ENCODE data around the gene MAMLD1.

The MAMLD1 gene

DNA sequence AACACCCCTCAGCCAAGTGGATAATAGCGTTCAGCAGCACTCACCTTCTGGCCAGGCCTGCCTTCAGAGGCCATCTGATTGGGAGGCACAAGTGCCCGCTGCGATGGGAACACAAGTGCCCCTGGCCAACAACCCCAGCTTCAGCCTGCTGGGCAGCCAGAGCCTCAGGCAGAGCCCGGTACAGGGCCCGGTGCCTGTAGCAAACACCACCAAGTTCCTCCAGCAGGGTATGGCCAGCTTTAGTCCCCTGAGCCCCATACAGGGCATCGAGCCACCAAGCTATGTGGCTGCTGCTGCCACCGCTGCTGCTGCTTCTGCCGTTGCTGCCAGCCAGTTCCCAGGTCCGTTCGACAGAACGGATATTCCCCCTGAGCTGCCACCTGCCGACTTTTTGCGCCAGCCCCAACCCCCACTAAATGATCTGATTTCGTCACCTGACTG is 149.4 kb downstream of the MAMLD1 start:
- no peak overlapping the region for H3K27ac ChIP-seq (ENCODE audit: low read depth, low read length)
- no peak overlapping the region for H3K9ac ChIP-seq (ENCODE audit: low read depth, low read length)
- H3K9me3 ChIP-seq (ENCODE audit: control insufficient read depth, insufficient read depth, low read length): peaks cover 22% of the 10 kb centered on the region
- no peaks in the 10 kb centered on the region for H3K27me3 ChIP-seq (ENCODE audit: control insufficient read depth, insufficient read depth, low read length)
- no peak overlapping the region for H3K4me3 ChIP-seq (ENCODE audit: low read depth, low read length)
- H3K36me3 ChIP-seq (ENCODE audit: control insufficient read depth, insufficient read depth, low read length): no peaks in the 10 kb centered on the region
- H3K4me1 ChIP-seq (ENCODE audit: control insufficient read depth, insufficient read depth, low read length): peaks cover 20% of the 10 kb centered on the region

DNA sequence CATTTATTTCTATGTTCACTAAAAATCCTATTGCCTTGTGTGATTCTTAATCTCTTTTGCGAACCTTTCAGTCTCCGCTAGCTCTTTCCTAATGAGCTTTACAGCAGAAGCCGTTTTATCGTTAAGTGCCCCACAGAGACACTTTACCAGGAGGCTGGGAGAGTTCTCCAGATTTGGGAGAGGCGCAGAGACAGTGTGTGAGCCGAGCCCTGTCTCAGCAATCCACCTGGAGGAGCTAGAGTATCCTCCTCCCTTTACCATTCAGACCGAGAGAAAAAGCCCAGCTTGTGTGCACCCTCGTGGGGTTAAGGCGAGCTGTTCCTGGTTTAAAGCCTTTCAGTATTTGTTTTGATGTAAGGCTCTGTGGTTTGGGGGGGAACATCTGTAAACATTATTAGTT is 150.4 kb downstream of the MAMLD1 start:
- no peaks in the 10 kb centered on the region for H3K36me3 ChIP-seq (ENCODE audit: control insufficient read depth, insufficient read depth, low read length)
- H3K27me3 ChIP-seq (ENCODE audit: control insufficient read depth, insufficient read depth, low read length): no peaks in the 10 kb centered on the region
- peaks cover 22% of the 10 kb centered on the region for H3K9me3 ChIP-seq (ENCODE audit: control insufficient read depth, insufficient read depth, low read length)
- H3K4me1 ChIP-seq (ENCODE audit: control insufficient read depth, insufficient read depth, low read length): peaks cover 13% of the 10 kb centered on the region
- H3K27ac ChIP-seq (ENCODE audit: low read depth, low read length): no peak overlapping the region
- no peak overlapping the region for H3K4me3 ChIP-seq (ENCODE audit: low read depth, low read length)
- no peak overlapping the region for H3K9ac ChIP-seq (ENCODE audit: low read depth, low read length)

GRCh38 chrX:150514462-150514861 is 151.3 kb downstream of the MAMLD1 start:
- Histone ChIP-seq H3K9me3 (ENCODE audit: control insufficient read depth, insufficient read depth, low read length) (peaks cover 25% of the 10 kb centered on the region), H3K27ac (ENCODE audit: low read depth, low read length) (no peak overlapping the region), H3K9ac (ENCODE audit: low read depth, low read length) (no peak overlapping the region), H3K4me1 (ENCODE audit: control insufficient read depth, insufficient read depth, low read length) (peaks cover 6% of the 10 kb centered on the region; the same call in 1 of the 2 replicates), H3K27me3 (ENCODE audit: control insufficient read depth, insufficient read depth, low read length) (no peaks in the 10 kb centered on the region), H3K36me3 (ENCODE audit: control insufficient read depth, insufficient read depth, low read length) (no peaks in the 10 kb centered on the region), H3K4me3 (ENCODE audit: low read depth, low read length) (no peak overlapping the region)

DNA sequence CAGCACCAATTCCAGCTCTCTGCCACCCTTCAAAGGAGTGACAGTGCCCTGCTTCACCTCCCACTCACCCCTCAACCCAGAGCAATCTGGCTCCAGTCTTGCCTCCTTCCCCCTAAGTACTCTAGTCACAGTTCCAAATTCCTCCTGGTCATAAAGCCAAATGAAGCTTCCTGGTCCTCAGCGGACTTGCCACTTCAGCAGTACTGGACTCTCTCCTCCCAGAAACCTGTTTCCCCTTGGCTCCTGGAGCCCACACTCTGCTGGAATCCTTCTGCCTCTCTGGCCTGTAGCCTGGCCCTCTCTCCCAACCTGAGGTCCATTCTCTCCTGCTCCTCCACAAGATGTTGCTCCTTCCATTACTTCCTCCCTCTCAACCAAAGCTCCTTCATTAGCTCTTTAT is 152.7 kb downstream of the MAMLD1 start:
- no peaks in the 10 kb centered on the region for H3K36me3 ChIP-seq (ENCODE audit: control insufficient read depth, insufficient read depth, low read length)
- H3K9ac ChIP-seq (ENCODE audit: low read depth, low read length): no peak overlapping the region
- H3K27me3 ChIP-seq (ENCODE audit: control insufficient read depth, insufficient read depth, low read length): no peaks in the 10 kb centered on the region
- H3K4me3 ChIP-seq (ENCODE audit: low read depth, low read length): no peak overlapping the region
- peaks cover 6% of the 10 kb centered on the region; the same call in 1 of the 2 replicates for H3K4me1 ChIP-seq (ENCODE audit: control insufficient read depth, insufficient read depth, low read length)
- peaks cover 22% of the 10 kb centered on the region for H3K9me3 ChIP-seq (ENCODE audit: control insufficient read depth, insufficient read depth, low read length)
- H3K27ac ChIP-seq (ENCODE audit: low read depth, low read length): no peak overlapping the region

GRCh38 chrX:150517303-150517910 is 154.3 kb downstream of the MAMLD1 start:
- Histone ChIP-seq H3K27ac (ENCODE audit: low read depth, low read length) (no peak overlapping the region), H3K27me3 (ENCODE audit: control insufficient read depth, insufficient read depth, low read length) (no peaks in the 10 kb centered on the region), H3K9me3 (ENCODE audit: control insufficient read depth, insufficient read depth, low read length) (peaks cover 20% of the 10 kb centered on the region), H3K9ac (ENCODE audit: low read depth, low read length) (no peak overlapping the region), H3K4me1 (ENCODE audit: control insufficient read depth, insufficient read depth, low read length) (peaks cover 6% of the 10 kb centered on the region; the same call in 1 of the 2 replicates), H3K4me3 (ENCODE audit: low read depth, low read length) (no peak overlapping the region), H3K36me3 (ENCODE audit: control insufficient read depth, insufficient read depth, low read length) (no peaks in the 10 kb centered on the region)

GRCh38 chrX:150522494-150522893 is 159.4 kb downstream of the MAMLD1 start:
- Histone ChIP-seq H3K4me3 (ENCODE audit: low read depth, low read length) (no peak overlapping the region), H3K27me3 (ENCODE audit: control insufficient read depth, insufficient read depth, low read length) (no peaks in the 10 kb centered on the region), H3K9me3 (ENCODE audit: control insufficient read depth, insufficient read depth, low read length) (peaks cover 6% of the 10 kb centered on the region; the same call in 1 of the 2 replicates), H3K9ac (ENCODE audit: low read depth, low read length) (no peak overlapping the region), H3K27ac (ENCODE audit: low read depth, low read length) (no peak overlapping the region), H3K36me3 (ENCODE audit: control insufficient read depth, insufficient read depth, low read length) (no peaks in the 10 kb centered on the region), H3K4me1 (ENCODE audit: control insufficient read depth, insufficient read depth, low read length) (no peaks in the 10 kb centered on the region)

GRCh38 chrX:150525061-150525919 is 162.2 kb downstream of the MAMLD1 start:
- Histone ChIP-seq H3K27ac (ENCODE audit: low read depth, low read length) (no peak overlapping the region), H3K4me3 (ENCODE audit: low read depth, low read length) (no peak overlapping the region), H3K4me1 (ENCODE audit: control insufficient read depth, insufficient read depth, low read length) (no peaks in the 10 kb centered on the region), H3K36me3 (ENCODE audit: control insufficient read depth, insufficient read depth, low read length) (no peaks in the 10 kb centered on the region), H3K27me3 (ENCODE audit: control insufficient read depth, insufficient read depth, low read length) (no peaks in the 10 kb centered on the region), H3K9me3 (ENCODE audit: control insufficient read depth, insufficient read depth, low read length) (peaks cover 9% of the 10 kb centered on the region), H3K9ac (ENCODE audit: low read depth, low read length) (no peak overlapping the region)

- H3K9me3 ChIP-seq (ENCODE audit: control insufficient read depth, insufficient read depth, low read length): peaks cover 15% of the 10 kb centered on the region
- H3K9ac ChIP-seq (ENCODE audit: low read depth, low read length): no peak overlapping the region
- no peaks in the 10 kb centered on the region for H3K36me3 ChIP-seq (ENCODE audit: control insufficient read depth, insufficient read depth, low read length)
- no peak overlapping the region for H3K4me3 ChIP-seq (ENCODE audit: low read depth, low read length)
- no peak overlapping the region for H3K27ac ChIP-seq (ENCODE audit: low read depth, low read length)
- no peaks in the 10 kb centered on the region for H3K27me3 ChIP-seq (ENCODE audit: control insufficient read depth, insufficient read depth, low read length)
- H3K4me1 ChIP-seq (ENCODE audit: control insufficient read depth, insufficient read depth, low read length): no peaks in the 10 kb centered on the region
Observed at GRCh38 chrX:150526692-150527091, 163.6 kb downstream of the MAMLD1 start.

DNA sequence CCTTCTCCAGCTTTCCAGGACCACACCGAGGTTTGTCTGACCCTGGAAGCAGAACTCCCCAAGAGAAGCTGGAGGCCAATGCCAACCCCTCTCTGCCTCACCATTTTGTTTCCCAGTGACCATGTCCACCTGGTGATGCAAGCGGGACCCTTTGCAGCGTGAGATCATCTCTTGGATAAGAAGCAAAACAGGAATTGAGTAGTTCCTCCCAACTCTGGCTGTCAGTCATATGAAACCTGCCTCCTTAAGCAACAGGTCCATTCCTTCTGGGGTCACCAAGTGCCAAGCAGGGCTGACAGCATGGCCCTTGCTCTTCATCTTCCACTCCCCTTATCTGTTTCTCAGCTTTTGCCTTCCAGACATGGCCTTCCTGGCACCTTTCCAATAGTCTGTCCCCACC is 164.0 kb downstream of the MAMLD1 start:
- Histone ChIP-seq H3K4me1 (ENCODE audit: control insufficient read depth, insufficient read depth, low read length) (no peaks in the 10 kb centered on the region), H3K9me3 (ENCODE audit: control insufficient read depth, insufficient read depth, low read length) (peaks cover 15% of the 10 kb centered on the region), H3K9ac (ENCODE audit: low read depth, low read length) (no peak overlapping the region), H3K27me3 (ENCODE audit: control insufficient read depth, insufficient read depth, low read length) (no peaks in the 10 kb centered on the region), H3K4me3 (ENCODE audit: low read depth, low read length) (no peak overlapping the region), H3K27ac (ENCODE audit: low read depth, low read length) (no peak overlapping the region), H3K36me3 (ENCODE audit: control insufficient read depth, insufficient read depth, low read length) (no peaks in the 10 kb centered on the region)

DNA sequence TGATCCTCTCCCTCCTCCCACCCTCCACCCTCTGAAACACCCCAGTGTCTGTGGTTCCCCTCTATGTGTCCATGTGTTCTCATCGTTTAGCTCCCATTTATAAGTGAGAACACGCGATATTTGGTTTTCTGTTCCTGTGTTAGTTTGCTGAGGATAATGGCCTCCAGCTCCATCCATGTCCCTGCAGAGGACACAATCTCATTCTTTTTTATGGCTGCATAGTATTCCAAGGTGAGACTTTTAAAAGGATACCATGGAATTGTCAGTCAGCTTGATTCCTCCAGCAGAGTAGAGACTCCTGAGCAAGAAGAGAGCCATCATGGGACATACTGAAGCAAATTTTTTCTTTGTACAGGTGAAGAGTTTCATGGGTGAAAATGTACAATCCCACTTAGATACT is 166.5 kb downstream of the MAMLD1 start:
- no peaks in the 10 kb centered on the region for H3K4me1 ChIP-seq (ENCODE audit: control insufficient read depth, insufficient read depth, low read length)
- H3K27me3 ChIP-seq (ENCODE audit: control insufficient read depth, insufficient read depth, low read length): no peaks in the 10 kb centered on the region
- H3K9ac ChIP-seq (ENCODE audit: low read depth, low read length): no peak overlapping the region
- no peak overlapping the region for H3K4me3 ChIP-seq (ENCODE audit: low read depth, low read length)
- H3K36me3 ChIP-seq (ENCODE audit: control insufficient read depth, insufficient read depth, low read length): no peaks in the 10 kb centered on the region
- peaks cover 16% of the 10 kb centered on the region for H3K9me3 ChIP-seq (ENCODE audit: control insufficient read depth, insufficient read depth, low read length)
- no peak overlapping the region for H3K27ac ChIP-seq (ENCODE audit: low read depth, low read length)

- Histone ChIP-seq H3K9me3 (ENCODE audit: control insufficient read depth, insufficient read depth, low read length) (peaks cover 22% of the 10 kb centered on the region), H3K4me3 (ENCODE audit: low read depth, low read length) (no peak overlapping the region), H3K4me1 (ENCODE audit: control insufficient read depth, insufficient read depth, low read length) (no peaks in the 10 kb centered on the region), H3K27ac (ENCODE audit: low read depth, low read length) (no peak overlapping the region), H3K9ac (ENCODE audit: low read depth, low read length) (no peak overlapping the region), H3K27me3 (ENCODE audit: control insufficient read depth, insufficient read depth, low read length) (no peaks in the 10 kb centered on the region), H3K36me3 (ENCODE audit: control insufficient read depth, insufficient read depth, low read length) (no peaks in the 10 kb centered on the region)
Observed at GRCh38 chrX:150530821-150531220, 167.7 kb downstream of the MAMLD1 start.

All from HUES48 (cell line).